Measurements from ENCODE around the gene AQP12B.
"Not testable (repeated sequence)": the region's sequence is repeated elsewhere in the genome, so short reads cannot be mapped to it uniquely, and the experiment has no call there.

- not testable (repeated sequence) for TF ChIP-seq POLR2A, POLR2AphosphoS5 (IDR thresholded peaks at IDR 0.05; ENCODE audit: low read depth, low read length)
Measured at GRCh38 chr2:240696469-240696868, 13.8 kb upstream of the AQP12B start.
